Gastrocnemius medialis (tissue), 4 donors: ENCODE results near the gene KCNJ9. TPM values are rescaled to one million over a fixed set of nuclear protein-coding genes. Genes with fewer than 3 reads are reported as not detected.

Experiments
- ATAC-seq, 2 donors: fragments of 150-250 bp; one replicate each; pipeline ENCODE4 v1.9.1; 2016
- DNase-seq, 2 donors: peaks; one replicate each; pipeline ENCODE4 v3.0.0-alpha.2; 2019
- H3K27ac ChIP-seq, 4 donors: fragments of 200-600 bp; sonication (generic); 1 replicate in 1 of 4; 2 replicates in 3 of 4; pipeline ENCODE4 v1.5.1; 2016 to 2018; ENCODE audit warnings: mild to moderate bottlenecking in 2 of 4, moderate library complexity in 1 of 4
- H3K27me3 ChIP-seq, 3 donors: fragments of 200-600 bp; sonication (generic) in 2 of 3; 1 replicate in 1 of 3; 2 replicates in 2 of 3; pipeline versions ENCODE4 v1.5.1 to v1.6.0; 2016 to 2019; ENCODE audit warnings: mild to moderate bottlenecking in 1 of 3, moderate library complexity in 1 of 3
- H3K36me3 ChIP-seq, 2 donors: fragments of 200-600 bp; sonication (generic) in 1 of 2; one replicate each; pipeline ENCODE4 v1.5.1; 2017 to 2018
- H3K4me1 ChIP-seq, 2 donors: fragments of 200-600 bp; sonication (generic) in 1 of 2; one replicate each; pipeline ENCODE4 v1.5.1; 2016 to 2017; ENCODE audit warnings: mild to moderate bottlenecking in 2 of 2
- H3K4me3 ChIP-seq, 4 donors: fragments of 200-600 bp; sonication (generic) in 3 of 4; 1 replicate in 1 of 4; 2 replicates in 3 of 4; pipeline ENCODE4 v1.5.1; 2016 to 2019; ENCODE audit warnings: mild to moderate bottlenecking in 2 of 4
- H3K9me3 ChIP-seq, 3 donors: fragments of 200-600 bp; sonication (generic) in 2 of 3; 1 replicate in 1 of 3; 2 replicates in 2 of 3; pipeline ENCODE4 v1.5.1; 2016 to 2019
- POLR2A ChIP-seq, 2 donors: fragments of 450-650 bp; IDR thresholded peaks; one replicate each; pipeline ENCODE4 v1.6.1; 2017; ENCODE audit warnings: antibody characterized with exemption in 2 of 2, mild to moderate bottlenecking in 2 of 2, moderate library complexity in 2 of 2
- in situ Hi-C, 4 donors: fragments of 200-750 bp; cut with MboI; loops; one replicate each; pipeline versions ENCODE4 v1.15.0 to v1.8.0; 2017; ENCODE audit warnings: low sequenced_read_pairs in 4 of 4
- intact Hi-C: fragments of 100-400 bp; cut with DNase I; formaldehyde crosslinking; loops from one replicate; pipeline ENCODE4 v1.15.1; 2023; ENCODE audit warnings: low total_unique reads
- total RNA-seq, 4 donors: library from RNA; depleted of rRNA; stranded (reverse); fragments of >200 nt; gene quantifications; one replicate each; pipeline versions ENCODE4 v1.1.0 to v1.2.3, GENCODE V29; 2016
- TF ChIP-seq, protein P1 (sequence below), 5 experiments: fragments of 450-650 bp in 3 of 5; fragments of 200-600 bp in 2 of 5; sonication (generic) in 2 of 5; IDR thresholded peaks in 4 of 5; conservative IDR thresholded peaks in 1 of 5; 1 replicate in 4 of 5; 2 replicates in 1 of 5; pipeline ENCODE4 v1.5.1; 2016 to 2019; ENCODE audit warnings: antibody characterized with exemption in 5 of 5, mild to moderate bottlenecking in 3 of 5, moderate library complexity in 3 of 5

KCNJ9 gene
- total RNA-seq, 4 donors from 2014 or later = not detected

DNA sequence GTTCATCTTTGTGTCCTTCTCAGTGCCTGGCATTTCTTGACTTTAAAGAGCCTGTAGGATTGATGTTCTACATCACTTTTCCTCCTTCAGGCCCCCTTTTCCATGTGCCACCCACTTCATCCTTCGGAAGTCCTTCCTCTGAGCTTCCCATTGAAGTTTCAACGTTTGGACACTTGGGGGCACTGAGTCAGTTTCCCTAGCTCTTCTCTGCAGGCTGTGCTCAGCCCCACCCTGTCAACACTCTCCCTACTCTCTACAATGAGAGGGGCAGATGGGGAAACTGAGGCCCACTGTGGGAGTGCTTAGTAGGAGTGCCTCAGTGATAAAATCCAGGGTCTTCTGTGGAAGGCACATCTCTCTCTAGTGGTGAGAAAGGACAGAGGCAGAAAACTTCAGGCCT, 23.3 kb upstream of the KCNJ9 start:
- no peak for ATAC-seq

DNA sequence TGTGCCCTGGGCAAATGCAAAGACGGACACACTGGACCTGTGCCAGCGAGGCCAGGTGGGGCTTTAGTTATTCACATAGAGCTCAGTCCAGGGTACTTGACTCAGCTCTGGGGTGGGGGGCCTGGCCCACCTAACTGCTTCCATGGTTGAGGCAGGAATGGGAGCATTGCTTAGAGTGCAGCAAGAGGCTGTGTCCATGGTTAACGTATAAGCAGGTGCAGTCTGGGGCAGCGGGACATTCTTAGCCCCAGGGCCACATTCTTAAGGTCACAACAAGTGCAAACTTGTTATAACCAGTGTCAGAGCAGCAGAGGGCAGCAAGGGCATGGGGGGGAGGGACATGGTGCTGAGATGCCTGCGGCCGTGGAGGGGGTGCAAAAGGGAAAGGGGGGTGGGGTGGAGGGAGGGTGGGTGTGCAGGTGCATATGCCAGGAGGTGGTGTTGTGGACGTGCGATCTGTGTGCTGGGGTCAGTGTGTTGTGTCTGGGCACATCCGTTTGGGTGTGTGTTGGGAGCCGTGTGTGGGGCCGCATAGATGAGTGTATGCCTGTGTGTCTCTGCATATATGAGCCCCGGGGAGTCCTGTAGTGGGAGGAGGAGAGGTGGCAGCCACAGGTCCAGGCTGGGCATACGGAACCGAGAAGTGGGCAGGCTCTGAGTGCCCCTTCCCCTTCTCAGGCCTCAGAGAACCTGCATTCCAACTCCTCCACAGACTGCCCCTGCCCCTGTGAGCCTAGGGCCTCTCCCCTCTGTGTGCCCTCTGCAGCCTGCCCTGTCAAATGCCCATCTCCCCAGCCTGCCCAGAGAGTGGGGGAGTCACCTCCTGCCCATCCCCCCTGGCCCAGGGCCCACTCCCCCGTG, 19.7 kb upstream of the KCNJ9 start:
- intact Hi-C loops (no loop called here), in situ Hi-C loops (no loop called here)
- ATAC-seq (no peak), DNase-seq (no peak)
- Histone ChIP-seq H3K4me1 (no peaks in the 10 kb centered on the region), H3K27ac (no peak overlapping the region), H3K9me3 (no peaks in the 10 kb centered on the region), H3K4me3 (no peak overlapping the region), H3K36me3 (no peaks in the 10 kb centered on the region), H3K27me3 (no peaks in the 10 kb centered on the region)
- TF ChIP-seq, protein P1, sequence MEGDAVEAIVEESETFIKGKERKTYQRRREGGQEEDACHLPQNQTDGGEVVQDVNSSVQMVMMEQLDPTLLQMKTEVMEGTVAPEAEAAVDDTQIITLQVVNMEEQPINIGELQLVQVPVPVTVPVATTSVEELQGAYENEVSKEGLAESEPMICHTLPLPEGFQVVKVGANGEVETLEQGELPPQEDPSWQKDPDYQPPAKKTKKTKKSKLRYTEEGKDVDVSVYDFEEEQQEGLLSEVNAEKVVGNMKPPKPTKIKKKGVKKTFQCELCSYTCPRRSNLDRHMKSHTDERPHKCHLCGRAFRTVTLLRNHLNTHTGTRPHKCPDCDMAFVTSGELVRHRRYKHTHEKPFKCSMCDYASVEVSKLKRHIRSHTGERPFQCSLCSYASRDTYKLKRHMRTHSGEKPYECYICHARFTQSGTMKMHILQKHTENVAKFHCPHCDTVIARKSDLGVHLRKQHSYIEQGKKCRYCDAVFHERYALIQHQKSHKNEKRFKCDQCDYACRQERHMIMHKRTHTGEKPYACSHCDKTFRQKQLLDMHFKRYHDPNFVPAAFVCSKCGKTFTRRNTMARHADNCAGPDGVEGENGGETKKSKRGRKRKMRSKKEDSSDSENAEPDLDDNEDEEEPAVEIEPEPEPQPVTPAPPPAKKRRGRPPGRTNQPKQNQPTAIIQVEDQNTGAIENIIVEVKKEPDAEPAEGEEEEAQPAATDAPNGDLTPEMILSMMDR (IDR thresholded peaks at IDR 0.05 in 4 of 5, conservative IDR thresholded peaks at IDR 0.05 in 1 of 5) = no peak
- TF ChIP-seq POLR2A (IDR thresholded peaks at IDR 0.05) = no peak

More for the DNA sequence above, 23.3 kb upstream of the KCNJ9 start:
- H3K4me1 ChIP-seq = no peaks in the 10 kb centered on the region
- H3K4me3 ChIP-seq = no peak overlapping the region
- H3K27me3 ChIP-seq = no peaks in the 10 kb centered on the region
- no peak for DNase-seq
- TF ChIP-seq, protein P1 (IDR thresholded peaks at IDR 0.05 in 4 of 5, conservative IDR thresholded peaks at IDR 0.05 in 1 of 5) = peak in 1 of 5 experiments; percentile 9
- TF ChIP-seq POLR2A (IDR thresholded peaks at IDR 0.05) = no peak
- no peaks in the 10 kb centered on the region for H3K9me3 ChIP-seq
- no peaks in the 10 kb centered on the region for H3K36me3 ChIP-seq
- intact Hi-C loops (no loop called here), in situ Hi-C loops (no loop called here)
- H3K27ac ChIP-seq = no peak overlapping the region

DNA sequence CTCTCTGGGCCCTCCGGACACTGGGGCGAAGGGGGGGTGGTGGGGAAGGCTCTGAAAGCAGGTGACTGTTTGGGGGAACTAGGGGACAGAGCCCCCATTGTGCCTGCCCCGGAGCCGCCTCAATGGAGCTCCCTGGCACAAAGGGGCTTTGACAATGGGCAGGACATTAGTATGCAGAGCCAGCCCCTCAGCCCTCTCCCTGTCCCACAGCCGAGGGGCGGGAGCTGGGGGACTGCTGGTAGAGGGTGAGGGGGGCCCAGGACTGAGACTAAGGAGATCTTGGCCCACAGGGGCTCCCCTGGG, 19.2 kb upstream of the KCNJ9 start:
- H3K9me3 ChIP-seq = no peaks in the 10 kb centered on the region
- no peaks in the 10 kb centered on the region for H3K27me3 ChIP-seq
- no peaks in the 10 kb centered on the region for H3K36me3 ChIP-seq
- ATAC-seq (no peak), DNase-seq (no peak)
- intact Hi-C loops = no loop called here
- no peaks in the 10 kb centered on the region for H3K4me1 ChIP-seq
- in situ Hi-C loops = no loop called here
- H3K4me3 ChIP-seq = no peak overlapping the region
- H3K27ac ChIP-seq = no peak overlapping the region
- TF ChIP-seq, protein P1 (IDR thresholded peaks at IDR 0.05 in 4 of 5, conservative IDR thresholded peaks at IDR 0.05 in 1 of 5) = no peak
- no peak for TF ChIP-seq POLR2A (IDR thresholded peaks at IDR 0.05)

DNA sequence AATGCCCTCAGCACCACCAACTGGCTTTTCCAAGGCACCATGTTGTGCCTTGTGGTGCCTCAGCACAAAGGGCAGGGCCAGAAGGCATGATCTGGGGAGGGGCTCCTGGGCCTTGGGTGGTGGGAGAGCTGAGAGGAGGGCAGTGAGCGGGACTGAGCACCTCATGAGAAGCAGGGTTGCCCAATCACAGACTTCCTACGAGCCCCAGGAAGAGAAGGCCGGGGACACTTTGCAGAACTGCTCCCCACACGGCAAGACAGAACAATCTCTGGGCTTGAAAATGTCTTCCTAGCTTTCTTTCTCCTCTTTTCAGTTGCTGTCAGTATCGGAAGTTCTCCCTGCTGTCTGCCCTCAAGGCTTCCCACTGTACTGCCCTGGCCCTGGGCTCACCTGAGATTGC, 18.2 kb upstream of the KCNJ9 start:
- Histone ChIP-seq H3K4me1 (no peaks in the 10 kb centered on the region), H3K36me3 (no peaks in the 10 kb centered on the region), H3K27ac (no peak overlapping the region), H3K4me3 (no peak overlapping the region), H3K27me3 (no peaks in the 10 kb centered on the region), H3K9me3 (no peaks in the 10 kb centered on the region)
- DNase-seq = no peak
- no peak for ATAC-seq
- intact Hi-C loops (no loop called here), in situ Hi-C loops (no loop called here)
- TF ChIP-seq, protein P1 (IDR thresholded peaks at IDR 0.05 in 4 of 5, conservative IDR thresholded peaks at IDR 0.05 in 1 of 5) = no peak
- no peak for TF ChIP-seq POLR2A (IDR thresholded peaks at IDR 0.05)

DNA sequence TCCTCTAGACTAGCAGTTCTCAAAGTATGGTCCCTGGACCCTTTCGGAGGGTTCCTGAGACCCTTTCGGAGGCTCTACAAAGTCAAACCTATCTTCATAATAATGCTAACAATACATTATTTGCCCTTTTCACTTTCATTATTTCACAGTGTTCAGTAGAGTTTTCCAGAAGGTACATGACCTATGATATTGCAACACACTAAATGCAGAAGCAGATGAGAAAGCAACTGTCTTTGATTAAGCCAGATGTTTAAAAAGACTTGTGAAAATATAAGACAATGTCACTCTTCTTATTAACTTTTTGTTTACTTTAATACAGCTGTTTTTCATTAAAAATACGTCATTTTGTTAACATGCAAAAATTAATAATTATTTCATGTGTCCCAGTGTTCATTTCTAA, 17.2 kb upstream of the KCNJ9 start:
- in situ Hi-C loops = no loop called here
- ATAC-seq (no peak), DNase-seq (no peak)
- H3K27me3 ChIP-seq = no peaks in the 10 kb centered on the region
- no peak overlapping the region for H3K27ac ChIP-seq
- no peaks in the 10 kb centered on the region for H3K4me1 ChIP-seq
- no peaks in the 10 kb centered on the region for H3K9me3 ChIP-seq
- intact Hi-C loops = no loop called here
- TF ChIP-seq POLR2A (IDR thresholded peaks at IDR 0.05) = no peak
- TF ChIP-seq, protein P1 (IDR thresholded peaks at IDR 0.05 in 4 of 5, conservative IDR thresholded peaks at IDR 0.05 in 1 of 5) = no peak
- H3K4me3 ChIP-seq = no peak overlapping the region
- no peaks in the 10 kb centered on the region for H3K36me3 ChIP-seq
